Spleen (tissue), 11 donors: Measurements from ENCODE around the gene TNRC6A. TPM values are rescaled to one million over a fixed set of nuclear protein-coding genes. Genes with fewer than 3 reads are reported as not detected.

Experiments used
- DNase-seq: peaks from one replicate; pipeline ENCODE4 v3.0.0-alpha.2; 2020
- H3K27ac ChIP-seq, 8 donors: fragments of 200-600 bp; sonication (generic) in 7 of 8; 1 replicate in 4 of 8; 2 replicates in 4 of 8; pipeline versions ENCODE4 v1.5.0 to v1.8.0; 2016 to 2021; ENCODE audit warnings: inconsistent platforms in 4 of 8, mild to moderate bottlenecking in 4 of 8, moderate library complexity in 1 of 8
- H3K27me3 ChIP-seq, 7 donors: fragments of 200-600 bp; sonication (generic) in 6 of 7; replicated peaks in 1 of 7; 1 replicate in 4 of 7; 2 replicates in 3 of 7; pipeline versions ENCODE4 v1.5.0 to v1.8.0; 2016 to 2021; ENCODE audit warnings: inconsistent platforms in 3 of 7, mild to moderate bottlenecking in 1 of 7
- H3K36me3 ChIP-seq, 6 donors: fragments of 200-600 bp; sonication (generic) in 5 of 6; 1 replicate in 4 of 6; 2 replicates in 2 of 6; pipeline versions ENCODE4 v1.5.0 to v1.8.0; 2016 to 2021; ENCODE audit warnings: inconsistent platforms in 2 of 6
- H3K4me1 ChIP-seq, 6 donors: fragments of 200-600 bp; sonication (generic) in 5 of 6; 1 replicate in 3 of 6; 2 replicates in 3 of 6; pipeline versions ENCODE4 v1.5.0 to v1.8.0; 2016 to 2021; ENCODE audit warnings: inconsistent platforms in 3 of 6
- H3K4me3 ChIP-seq, 8 donors: fragments of 200-600 bp; sonication (generic) in 7 of 8; 1 replicate in 4 of 8; 2 replicates in 4 of 8; pipeline versions ENCODE4 v1.5.0 to v1.8.0; 2016 to 2021; ENCODE audit warnings: inconsistent platforms in 4 of 8, mild to moderate bottlenecking in 4 of 8, moderate library complexity in 2 of 8
- H3K9me3 ChIP-seq, 8 donors: fragments of 200-600 bp; sonication (generic) in 7 of 8; 1 replicate in 4 of 8; 2 replicates in 4 of 8; pipeline versions ENCODE4 v1.5.0 to v1.8.0; 2016 to 2021; ENCODE audit warnings: inconsistent platforms in 4 of 8
- CTCF ChIP-seq, 11 experiments: fragments of 200-600 bp in 7 of 11; fragments of 450-650 bp in 4 of 11; sonication (generic) in 4 of 11; IDR thresholded peaks in 8 of 11; conservative IDR thresholded peaks in 3 of 11; 1 replicate in 7 of 11; 2 replicates in 4 of 11; pipeline versions ENCODE4 v1.4.0 to v1.8.0; 2016 to 2021; ENCODE audit warnings: antibody characterized with exemption in 11 of 11, inconsistent platforms in 4 of 11, mild to moderate bottlenecking in 1 of 11
- POLR2A ChIP-seq, 3 donors: fragments of 450-650 bp; IDR thresholded peaks; one replicate each; pipeline ENCODE4 v1.5.1; 2017; ENCODE audit warnings: antibody characterized with exemption in 3 of 3, mild to moderate bottlenecking in 1 of 3
- POLR2AphosphoS5 ChIP-seq, 3 donors: sonication (generic); formaldehyde crosslinking; IDR thresholded peaks; one replicate each; pipeline ENCODE4 v1.5.1; 2017; ENCODE audit warnings: antibody characterized with exemption in 3 of 3
- WGBS, 5 donors: extraction: QIAGEN DNeasy Blood & Tissue Kit in 3 of 5; methylation state at CpG; one replicate each; pipeline versions ENCODE4 v1.1.5 to v1.1.7; 2013 to 2018; 5-methylcytosine and 5-hydroxymethylcytosine counted together
- intact Hi-C: fragments of 100-400 bp; cut with DNase I; formaldehyde crosslinking; loops from one replicate; pipeline ENCODE4 v1.15.0; 2023; ENCODE audit warnings: low total_unique reads
- polyA plus RNA-seq, 3 donors: library from polyadenylated mRNA; stranded (reverse); fragments of 200-250 nt; gene quantifications; one replicate each; pipeline ENCODE4 v1.2.1, GENCODE V29; 2013
- total RNA-seq, 7 donors: library from RNA; depleted of rRNA in 3 of 7; stranded (reverse); fragments of >200 nt in 3 of 7; fragmentation: NEBNext Ultra II Directional in 4 of 7; extraction: Animal tissue kit (Norgen Biotek cat#: 25700) in 4 of 7; gene quantifications; one replicate each; pipeline versions ENCODE4 v1.1.0 to v1.2.1, GENCODE V29; 2016 to 2021
- donor health status: healthy with polysubstance abuse.
- donor health status: DM: no; HTN: no; CAD: no; lungs with moderate emphysema.
- donor health status: DM: no; HTN: no; CAD: no.
- donor health status: Bipolar disorder and iron deficiency.
- donor health status: healthy.
- donor health status: DM: no; HTN: no; CAD: no.
- donor health status: DM: yes; HTN: yes; CAD: no.

The TNRC6A gene
- total and polyA plus RNA-seq, 10 donors: 6.5 to 67.8 (median 57.3) TPM

GRCh38 chr16:24764916-24765315 lies 35.5 kb downstream of the TNRC6A start:
- Histone ChIP-seq H3K4me1 (peaks cover 0 to 6% (median 0%) of the 10 kb centered on the region in 6 donors), H3K27me3 (no peaks in the 10 kb centered on the region), H3K27ac (no peak overlapping the region), H3K36me3 (peaks cover 0 to 77% (median 15%) of the 10 kb centered on the region in 6 donors), H3K9me3 (no peaks in the 10 kb centered on the region), H3K4me3 (no peak overlapping the region)
- TF ChIP-seq POLR2A (IDR thresholded peaks at IDR 0.05): no peak
- no peak for TF ChIP-seq POLR2AphosphoS5 (IDR thresholded peaks at IDR 0.05)
- TF ChIP-seq CTCF (IDR thresholded peaks at IDR 0.05 in 8 of 11, conservative IDR thresholded peaks at IDR 0.05 in 3 of 11): no peak
- WGBS, 5 donors: 66 to 89% (median 75%) methylated on average over 2 of the region's 2 CpGs
- intact Hi-C loops: no loop called here
- DNase-seq: no peak

GRCh38 chr16:24766057-24766456 lies 36.6 kb downstream of the TNRC6A start:
- H3K27ac ChIP-seq: no peak overlapping the region
- no peak overlapping the region for H3K4me3 ChIP-seq
- peaks cover 0 to 6% (median 0%) of the 10 kb centered on the region in 6 donors for H3K4me1 ChIP-seq
- H3K9me3 ChIP-seq: no peaks in the 10 kb centered on the region
- peaks cover 0 to 74% (median 15%) of the 10 kb centered on the region in 6 donors for H3K36me3 ChIP-seq
- intact Hi-C loops: no loop called here
- TF ChIP-seq POLR2AphosphoS5 (IDR thresholded peaks at IDR 0.05): no peak
- TF ChIP-seq POLR2A (IDR thresholded peaks at IDR 0.05): no peak
- no peak for TF ChIP-seq CTCF (IDR thresholded peaks at IDR 0.05 in 8 of 11, conservative IDR thresholded peaks at IDR 0.05 in 3 of 11)
- no peak for DNase-seq
- WGBS, 5 donors: 84 to 92% (median 87%) methylated on average over 3 of the region's 3 CpGs
- no peaks in the 10 kb centered on the region for H3K27me3 ChIP-seq

- TF ChIP-seq CTCF (IDR thresholded peaks at IDR 0.05 in 8 of 11, conservative IDR thresholded peaks at IDR 0.05 in 3 of 11) (no peak), POLR2AphosphoS5 (IDR thresholded peaks at IDR 0.05) (no peak), POLR2A (IDR thresholded peaks at IDR 0.05) (no peak)
- no peak overlapping the region for H3K27ac ChIP-seq
- intact Hi-C loops: no loop called here
- no peak overlapping the region for H3K4me3 ChIP-seq
- peaks cover 0 to 54% (median 4%) of the 10 kb centered on the region in 6 donors for H3K36me3 ChIP-seq
- no peaks in the 10 kb centered on the region for H3K27me3 ChIP-seq
- DNase-seq: no peak
- 91 to 96% (median 96%) methylated on average over 5 of the region's 5 CpGs for WGBS, 5 donors
- no peaks in the 10 kb centered on the region for H3K9me3 ChIP-seq
- peaks cover 0 to 4% (median 0%) of the 10 kb centered on the region in 6 donors for H3K4me1 ChIP-seq
Measured at GRCh38 chr16:24769806-24770205, 40.4 kb downstream of the TNRC6A start.

GRCh38 chr16:24771132-24771778 lies 41.8 kb downstream of the TNRC6A start:
- no peak overlapping the region for H3K4me3 ChIP-seq
- no peaks in the 10 kb centered on the region for H3K27me3 ChIP-seq
- DNase-seq: no peak
- 76 to 88% (median 82%) methylated on average over 5 of the region's 5 CpGs for WGBS, 5 donors
- no peaks in the 10 kb centered on the region for H3K9me3 ChIP-seq
- H3K4me1 ChIP-seq: peaks cover 0 to 8% (median 0%) of the 10 kb centered on the region in 6 donors
- intact Hi-C loops: no loop called here
- peaks cover 0 to 51% (median 8%) of the 10 kb centered on the region in 6 donors for H3K36me3 ChIP-seq
- TF ChIP-seq POLR2AphosphoS5 (IDR thresholded peaks at IDR 0.05) (no peak), CTCF (IDR thresholded peaks at IDR 0.05 in 8 of 11, conservative IDR thresholded peaks at IDR 0.05 in 3 of 11) (no peak), POLR2A (IDR thresholded peaks at IDR 0.05) (no peak)
- H3K27ac ChIP-seq: no peak overlapping the region
